ENCODE data around the gene C14orf119. TPM values are rescaled to one million over a fixed set of nuclear protein-coding genes. Genes with fewer than 3 reads are reported as not detected.

Gene C14orf119
- total RNA-seq, 2 donors from 2014 or later = 18.0 to 18.4 TPM

GRCh38 chr14:23055147-23055550 lies 40.2 kb upstream of the C14orf119 start:
- no peaks in the 10 kb centered on the region for H3K9me3 ChIP-seq
- ATAC-seq (ENCODE audit: insufficient number of reproducible peaks, low FRiP score, low read depth) (no peak), DNase-seq (ENCODE audit: low spot score) (no peak)
- H3K4me1 ChIP-seq (ENCODE audit: control insufficient read depth in 1 of 2, low read depth in 2 of 2) = peaks cover 6 to 11% of the 10 kb centered on the region in 2 donors
- H3K27ac ChIP-seq = no peak overlapping the region
- H3K27me3 ChIP-seq (replicated peaks; ENCODE audit: insufficient read depth) = no peaks in the 10 kb centered on the region
- H3K36me3 ChIP-seq = peaks cover 6% of the 10 kb centered on the region
- no peak for TF ChIP-seq CTCF (IDR thresholded peaks at IDR 0.05)
- H3K4me3 ChIP-seq = no peak overlapping the region

- no peak overlapping the region for H3K27ac ChIP-seq
- H3K9me3 ChIP-seq = no peaks in the 10 kb centered on the region
- H3K27me3 ChIP-seq (replicated peaks; ENCODE audit: insufficient read depth) = no peaks in the 10 kb centered on the region
- DNase-seq (ENCODE audit: low spot score) (no peak), ATAC-seq (ENCODE audit: insufficient number of reproducible peaks, low FRiP score, low read depth) (no peak)
- TF ChIP-seq CTCF (IDR thresholded peaks at IDR 0.05) = no peak
- peaks cover 6 to 11% of the 10 kb centered on the region in 2 donors for H3K4me1 ChIP-seq (ENCODE audit: control insufficient read depth in 1 of 2, low read depth in 2 of 2)
- H3K4me3 ChIP-seq = no peak overlapping the region
- peaks cover 9% of the 10 kb centered on the region for H3K36me3 ChIP-seq
Observed at GRCh38 chr14:23055621-23056144, 39.6 kb upstream of the C14orf119 start.

- no peak overlapping the region for H3K27ac ChIP-seq
- ATAC-seq (ENCODE audit: insufficient number of reproducible peaks, low FRiP score, low read depth) (no peak), DNase-seq (ENCODE audit: low spot score) (no peak)
- TF ChIP-seq CTCF (IDR thresholded peaks at IDR 0.05) = peak; percentile 46
- H3K4me1 ChIP-seq (ENCODE audit: control insufficient read depth in 1 of 2, low read depth in 2 of 2) = peaks cover 6 to 11% of the 10 kb centered on the region in 2 donors
- peak overlapping the region; percentile 87 for H3K4me3 ChIP-seq
- no peaks in the 10 kb centered on the region for H3K27me3 ChIP-seq (replicated peaks; ENCODE audit: insufficient read depth)
- H3K9me3 ChIP-seq = no peaks in the 10 kb centered on the region
- peaks cover 16% of the 10 kb centered on the region for H3K36me3 ChIP-seq
Observed at GRCh38 chr14:23056145-23056955, 39.0 kb upstream of the C14orf119 start.

GRCh38 chr14:23056956-23057756 lies 38.1 kb upstream of the C14orf119 start, which contains the start of gene CDH24:
CDH24 (minus strand) TSS chr14:23057520; CDS start chr14:23055733, 1,787 bp downstream.
- Histone ChIP-seq H3K4me1 (ENCODE audit: control insufficient read depth in 1 of 2, low read depth in 2 of 2) (peaks cover 9 to 16% of the 10 kb centered on the region in 2 donors), H3K9me3 (no peaks in the 10 kb centered on the region), H3K36me3 (peaks cover 20% of the 10 kb centered on the region), H3K27me3 (replicated peaks; ENCODE audit: insufficient read depth) (no peaks in the 10 kb centered on the region), H3K4me3 (peak within 1 kb of the TSS; percentile 87), H3K27ac (peak within 1 kb of the TSS; percentile 38 to 52)
- ATAC-seq (ENCODE audit: insufficient number of reproducible peaks, low FRiP score, low read depth) (peak; percentile 26), DNase-seq (ENCODE audit: low spot score) (no peak)
- TF ChIP-seq CTCF (IDR thresholded peaks at IDR 0.05) = no peak
